Ishikawa (cell line): Measurements from ENCODE around the gene DDI2.

ENCODE experiments used
- EGR1 ChIP-seq: IDR thresholded peaks from 2 replicates; pipeline ENCODE4 v1.6.1; 2012
- FOXM1 ChIP-seq: IDR thresholded peaks from 2 replicates; pipeline ENCODE4 v1.6.1; 2012; ENCODE audit warnings: low read depth, borderline replicate concordance

DNA sequence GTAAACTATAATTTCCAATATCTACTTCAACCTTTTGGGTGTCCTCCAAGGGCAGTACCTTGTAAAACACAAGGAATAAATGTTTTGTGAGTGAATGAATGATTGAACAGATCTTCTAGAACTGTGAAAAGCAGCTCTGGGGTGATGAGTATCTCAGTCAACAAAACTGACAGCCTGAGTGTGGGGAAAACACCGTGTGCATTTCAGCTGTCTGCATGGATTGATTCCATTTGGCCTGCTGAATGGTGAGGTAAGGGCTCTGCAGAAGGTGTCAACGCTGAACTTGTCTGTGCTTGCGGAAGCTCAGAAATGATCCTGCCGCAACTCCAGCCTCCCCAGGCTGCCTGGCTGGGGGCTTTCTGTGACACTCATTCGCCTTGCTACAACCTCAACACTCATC lies 25.0 kb upstream of the DDI2 start:
- TF ChIP-seq FOXM1, result no peak
- TF ChIP-seq EGR1, result no peak
